K562 (cell line): ENCODE data around the gene PRR7. TPM values are rescaled to one million over a fixed set of nuclear protein-coding genes. Genes with fewer than 3 reads are reported as not detected.
A peak's percentile ranks its signal among the peaks of the same experiment; 100 is the strongest.

Experiments
- ATAC-seq: fragments of 200-7000 bp; cut with Tn5 transposase; 3 replicates; pipeline ENCODE4 v1.9.1; 2020; ENCODE audit warnings: moderate library complexity
- BruUV-seq: library from RNA; stranded (reverse); fragments of 400-500 nt; replicated peaks from 2 replicates; lab custom pipeline; 2021; lab: Mats Ljungman, UMichigan
- CTCF ChIA-PET: fragments of 300-600 bp; formaldehyde crosslinking; extraction: SDS; loops from one replicate; lab custom pipeline; 2021; ENCODE audit warnings: low intra/inter-chr PET ratio; lab: Yijun Ruan, JAX
- POLR2A ChIA-PET: fragments of 300-600, 350-650 bp; sonication (Branson Sonifier 250); formaldehyde crosslinking; extraction: SDS; loops from one replicate; lab custom pipeline; 2021; ENCODE audit warnings: antibody characterized with exemption, inconsistent platforms; lab: Yijun Ruan, JAX
- DNase-seq, 4 experiments: peaks; one replicate each; pipeline versions ENCODE4 v3.0.0 to v3.0.0-alpha.2; 2011 to 2018; ENCODE audit warnings: low spot score in 3 of 4, mixed read lengths in 3 of 4; ENCODE audit errors: extremely low read depth in 1 of 4
- FAIRE-seq: peaks from 2 replicates; lab custom pipeline; 2011; peaks lifted over from hg19 to GRCh38; lab: Jason Lieb, UNC
- H2AFZ ChIP-seq: 2 replicates; pipeline ENCODE4 v1.6.0; 2011; ENCODE audit warnings: low read depth, low read length, control low read depth, inconsistent platforms
- H3K27ac ChIP-seq: fragments of 200-600 bp; 3 replicates; pipeline ENCODE4 v1.8.0; 2011; ENCODE audit warnings: low read depth, mild to moderate bottlenecking, control low read depth, inconsistent platforms, low read length, moderate library complexity, mixed read lengths; ENCODE audit errors: extremely low read depth
- H3K27me3 ChIP-seq, 2 experiments: fragments of 300-600 bp in 1 of 2; 2 replicates in 1 of 2; 3 replicates in 1 of 2; pipeline versions ENCODE4 v1.6.0 to v1.8.0; 2011; ENCODE audit warnings: inconsistent platforms in 2 of 2, low read length in 2 of 2, mild to moderate bottlenecking in 1 of 2, mixed read lengths in 1 of 2, moderate library complexity in 1 of 2; ENCODE audit not compliant: control insufficient read depth in 2 of 2, insufficient read depth in 2 of 2
- H3K36me3 ChIP-seq: fragments of 300-600 bp; 3 replicates; pipeline ENCODE4 v1.8.0; 2011; ENCODE audit warnings: mild to moderate bottlenecking, low read length, inconsistent platforms; ENCODE audit not compliant: control insufficient read depth, insufficient read depth
- H3K4me1 ChIP-seq, 2 experiments: fragments of 200-600 bp in 1 of 2; replicated peaks in 1 of 2; 2 replicates in 1 of 2; 3 replicates in 1 of 2; pipeline versions ENCODE4 v1.5.1 to v1.8.0; 2011; ENCODE audit warnings: inconsistent platforms in 2 of 2, low read length in 2 of 2, mild to moderate bottlenecking in 1 of 2, mixed read lengths in 1 of 2, moderate library complexity in 1 of 2; ENCODE audit not compliant: control insufficient read depth in 2 of 2, insufficient read depth in 2 of 2
- H3K4me2 ChIP-seq: 2 replicates; pipeline ENCODE4 v1.6.1; 2011; ENCODE audit warnings: low read length, control low read depth, inconsistent platforms, mixed read lengths; ENCODE audit not compliant: insufficient read depth
- H3K4me3 ChIP-seq: fragments of 200-600 bp; sonication (generic), shearing (Covaris generic); 2 replicates; pipeline ENCODE4 v1.5.1; 2016; ENCODE audit warnings: control low read depth, inconsistent platforms
- H3K79me2 ChIP-seq: fragments of 200-600 bp; 3 replicates; pipeline ENCODE4 v1.8.0; 2011; ENCODE audit warnings: low read length, inconsistent platforms; ENCODE audit not compliant: control insufficient read depth, insufficient read depth
- H3K9ac ChIP-seq, 2 experiments: 2 replicates each; pipeline versions ENCODE4 v1.6.0 to v1.6.1; 2011; ENCODE audit warnings: low read depth in 2 of 2, low read length in 2 of 2, control low read depth in 1 of 2, inconsistent platforms in 1 of 2, mild to moderate bottlenecking in 1 of 2, mixed read lengths in 1 of 2; ENCODE audit not compliant: insufficient read depth in 1 of 2
- H3K9me1 ChIP-seq: one replicate; pipeline ENCODE4 v1.6.0; 2011; ENCODE audit warnings: inconsistent platforms, mild to moderate bottlenecking, low read length, moderate library complexity; ENCODE audit not compliant: control insufficient read depth, insufficient read depth
- H3K9me3 ChIP-seq: replicated peaks from 2 replicates; pipeline ENCODE4 v1.5.1; 2011; ENCODE audit warnings: low read depth, low read length, inconsistent platforms; ENCODE audit not compliant: control insufficient read depth, insufficient read depth
- H4K20me1 ChIP-seq: replicated peaks from 2 replicates; pipeline ENCODE4 v1.6.1; 2011; ENCODE audit warnings: low read length, inconsistent platforms, mixed read lengths; ENCODE audit not compliant: control insufficient read depth, insufficient read depth
- CTCF ChIP-seq, 3 experiments: IDR thresholded peaks in 2 of 3; conservative IDR thresholded peaks in 1 of 3; 2 replicates each; pipeline ENCODE4 v1.5.1; 2011 to 2012; ENCODE audit warnings: low read length in 3 of 3, mild to moderate bottlenecking in 3 of 3, control low read depth in 2 of 3, improper control_type of control experiment in 1 of 3, inconsistent platforms in 1 of 3, low read depth in 1 of 3, mixed read lengths in 1 of 3, moderate library complexity in 1 of 3; ENCODE audit not compliant: insufficient read depth in 2 of 3
- POLR2AphosphoS5 ChIP-seq: IDR thresholded peaks from 2 replicates; pipeline ENCODE4 v1.6.1; 2011; ENCODE audit warnings: mild to moderate bottlenecking, low read depth, low read length, moderate library complexity; ENCODE audit not compliant: control insufficient read depth, insufficient read depth
- POLR2G ChIP-seq: fragments of 200-400 bp; formaldehyde crosslinking; IDR thresholded peaks from 2 replicates; pipeline ENCODE4 v1.6.1; 2017; ENCODE audit warnings: low read depth, mild to moderate bottlenecking, antibody characterized with exemption, low read length, moderate library complexity
- PREB ChIP-seq: sonication (generic); formaldehyde crosslinking; IDR thresholded peaks from 2 replicates; pipeline ENCODE4 v1.8.1; 2023; ENCODE audit warnings: mild to moderate bottlenecking, missing genetic modification reagents
- RBFOX2 ChIP-seq: fragments of 200-400 bp; formaldehyde crosslinking; IDR thresholded peaks from 2 replicates; pipeline ENCODE4 v1.6.1; 2017; ENCODE audit warnings: low read depth, mild to moderate bottlenecking, low read length, moderate library complexity
- RUNX1 ChIP-seq: sonication (generic); IDR thresholded peaks from 2 replicates; pipeline ENCODE4 v1.6.1; 2016; ENCODE audit warnings: antibody characterized with exemption, low read depth
- ZBTB33 ChIP-seq: sonication (generic); formaldehyde crosslinking; IDR thresholded peaks from 2 replicates; pipeline ENCODE4 v1.8.1; 2023; ENCODE audit warnings: mild to moderate bottlenecking, missing genetic modification reagents
- WGBS: fragments of 100-300 bp; shearing (Covaris generic); methylation state at CpG from one replicate; pipeline ENCODE4 v1.1.6; 2016; ENCODE audit warnings: low coverage, mixed read lengths; ENCODE audit not compliant: insufficient coverage; ENCODE audit errors: missing lambda C conversion rate; 5-methylcytosine and 5-hydroxymethylcytosine counted together
- in situ Hi-C: fragments of 300-500 bp; cut with MboI; formaldehyde crosslinking; loops from 4 replicates; pipeline ENCODE4 v1.15.0; 2018; ENCODE audit warnings: inconsistent platforms, mixed read lengths
- intact Hi-C: fragments of 100-400 bp; cut with micrococcal nuclease; formaldehyde crosslinking; loops from 2 replicates; pipeline ENCODE4 v1.14.2; 2022
- polyA plus RNA-seq, 8 experiments: library from polyadenylated mRNA; depleted of rRNA in 4 of 8; stranded (reverse) in 5 of 8; unstranded in 3 of 8; fragments of >200 nt; fragmentation: Nextera tagmentation in 2 of 8; fragmentation: Illumina TruSeq in 1 of 8; extraction: Ambion mirVana in 2 of 8; extraction: Trizol in 1 of 8; gene quantifications; 2 replicates each; pipeline versions ENCODE4 v1.2.1 to v1.2.3, GENCODE V29; 2011 to 2014; ENCODE audit warnings: inconsistent platforms in 1 of 8, missing spikeins in 1 of 8
- total RNA-seq, 7 experiments: library from RNA; depleted of rRNA in 6 of 7; stranded (reverse); fragments of >200 nt in 6 of 7; fragmentation: Illumina TruSeq in 2 of 7; extraction: Trizol in 2 of 7; gene quantifications; 2 replicates each; pipeline versions ENCODE4 v1.2.1 to v1.2.3, GENCODE V29; 2011 to 2021; ENCODE audit warnings: low replicate concordance in 1 of 7

Gene PRR7
- total and polyA plus RNA-seq, 9 of the 15 experiments (the other 6 are each of a cell fraction or from before 2014, with no cell fraction given) = 0.80 to 11.3 (median 10.4) TPM; not detected in 4

- in situ Hi-C loops (no loop called here), intact Hi-C loops (no loop called here)
- no peak overlapping the region for H3K9ac ChIP-seq
- no peak overlapping the region for H2AFZ ChIP-seq
- peaks cover 3% of the 10 kb centered on the region; the same call in 1 of the 3 replicates for H3K79me2 ChIP-seq
- no peaks in the 10 kb centered on the region for H3K9me3 ChIP-seq
- H4K20me1 ChIP-seq = peaks cover 3% of the 10 kb centered on the region; the same call in 1 of the 2 replicates
- H3K36me3 ChIP-seq = peaks cover 85% of the 10 kb centered on the region; the same call in 2 of the 3 replicates
- H3K27ac ChIP-seq = no peak overlapping the region
- POLR2A ChIA-PET = interaction anchor here (0.6 to 3.4 kb wide), 6 partner anchors 9 to 116 kb away, joined by 3 to 30 read pairs (median 4); partner anchors contain the start of genes DBN1 and PDLIM7
- CTCF ChIA-PET = no interaction called here
- H3K4me3 ChIP-seq = no peak overlapping the region
- H3K4me2 ChIP-seq = no peak overlapping the region
- BruUV-seq = no TSS peak
- no peak for ATAC-seq
- no peak for DNase-seq
- 94% methylated on average over 15 of the region's 15 CpGs for WGBS
- H3K4me1 ChIP-seq = peaks cover 5 to 64% of the 10 kb centered on the region in 2 experiments
- no peaks in the 10 kb centered on the region for H3K27me3 ChIP-seq
- no peaks in the 10 kb centered on the region for H3K9me1 ChIP-seq
- FAIRE-seq = no peak
- TF ChIP-seq RBFOX2 = peak; percentile 56
- TF ChIP-seq POLR2AphosphoS5 = peak; percentile 35
- 0 out of 6 replicates have a peak, but pooled peaks of 2 of the 3 experiments have one; percentile 7 to 14 for TF ChIP-seq CTCF (IDR thresholded peaks at IDR 0.05 in 2 of 3, conservative IDR thresholded peaks at IDR 0.05 in 1 of 3; ENCODE audit: insufficient read depth in 2 of 3, low read depth in 1 of 3, low read length in 3 of 3)
- peak; percentile 62 for TF ChIP-seq POLR2G
- peak; percentile 41; the same call in 1 of the 2 replicates for TF ChIP-seq ZBTB33
- no peak for TF ChIP-seq PREB (CRISPR knock-in tag)
- TF ChIP-seq RUNX1 = no peak
Measured at GRCh38 chr5:177487975-177488374, 41.4 kb downstream of the PRR7 start.
